HepG2 (cell line): Measurements from ENCODE around the gene LMF2. TPM values are rescaled to one million over a fixed set of nuclear protein-coding genes. Genes with fewer than 3 reads are reported as not detected.

Experiments
- ATAC-seq: fragments of 200-7000 bp; cut with Tn5 transposase; 3 replicates; pipeline ENCODE4 v1.9.1; 2020; ENCODE audit warnings: mild to moderate bottlenecking, moderate library complexity
- BruUV-seq: library from RNA; stranded (reverse); fragments of 400-500 nt; replicated peaks from 2 replicates; lab custom pipeline; 2021; lab: Mats Ljungman, UMichigan
- CTCF ChIA-PET: fragments of 300-600 bp; formaldehyde crosslinking; extraction: SDS; loops from one replicate; lab custom pipeline; 2021; ENCODE audit warnings: low total read pairs, inconsistent platforms, low intra/inter-chr PET ratio; lab: Yijun Ruan, JAX
- POLR2A ChIA-PET: fragments of 350-600 bp; sonication (Branson Sonifier 250); formaldehyde crosslinking; loops from one replicate; lab custom pipeline; 2020; ENCODE audit warnings: antibody characterized with exemption, inconsistent platforms; lab: Yijun Ruan, JAX
- DNase-seq: peaks from one replicate; pipeline ENCODE4 v3.0.0-alpha.2; 2015; ENCODE audit warnings: low spot score
- FAIRE-seq: peaks from 3 replicates; lab custom pipeline; 2011; peaks lifted over from hg19 to GRCh38; lab: Jason Lieb, UNC
- H2AFZ ChIP-seq: one replicate; pipeline ENCODE4 v1.6.1; 2011; ENCODE audit warnings: low read length, inconsistent platforms
- H3K27ac ChIP-seq: fragments of 300-600 bp; 3 replicates; pipeline ENCODE4 v1.8.0; 2011; ENCODE audit warnings: mixed run types, mild to moderate bottlenecking, mixed read lengths, low read length, inconsistent platforms; ENCODE audit not compliant: insufficient read depth; ENCODE audit errors: extremely low read length
- H3K27me3 ChIP-seq, 2 experiments: fragments of 200-600 bp in 1 of 2; 2 replicates in 1 of 2; 3 replicates in 1 of 2; pipeline versions ENCODE4 v1.6.0 to v1.8.0; 2011; ENCODE audit warnings: low read length in 2 of 2, mild to moderate bottlenecking in 2 of 2, moderate library complexity in 2 of 2, inconsistent platforms in 1 of 2; ENCODE audit not compliant: insufficient read depth in 2 of 2, control insufficient read depth in 1 of 2
- H3K36me3 ChIP-seq, 2 experiments: fragments of 200-600 bp in 1 of 2; replicated peaks in 1 of 2; 2 replicates in 1 of 2; 3 replicates in 1 of 2; pipeline versions ENCODE4 v1.5.1 to v1.8.0; 2011; ENCODE audit warnings: low read length in 2 of 2, inconsistent platforms in 1 of 2; ENCODE audit not compliant: insufficient read depth in 2 of 2, control insufficient read depth in 1 of 2
- H3K4me1 ChIP-seq: 2 replicates; pipeline ENCODE4 v1.5.1; 2012; ENCODE audit warnings: low read length, inconsistent platforms; ENCODE audit not compliant: insufficient read depth
- H3K4me2 ChIP-seq: 2 replicates; pipeline ENCODE4 v1.6.0; 2011; ENCODE audit warnings: low read depth, low read length, inconsistent platforms
- H3K4me3 ChIP-seq, 3 experiments: fragments of 200-600 bp in 1 of 3; sonication (generic), shearing (Covaris generic) in 1 of 3; replicated peaks in 1 of 3; 2 replicates each; pipeline ENCODE4 v1.5.1; 2011 to 2016; ENCODE audit warnings: low read length in 3 of 3, inconsistent platforms in 2 of 3, low read depth in 2 of 3, mild to moderate bottlenecking in 2 of 3, control low read depth in 1 of 3, mixed read lengths in 1 of 3; ENCODE audit not compliant: insufficient read depth in 1 of 3
- H3K79me2 ChIP-seq: one replicate; pipeline ENCODE4 v1.6.1; 2011; ENCODE audit warnings: low read length, inconsistent platforms; ENCODE audit not compliant: insufficient read depth
- H3K9ac ChIP-seq: 2 replicates; pipeline ENCODE4 v1.6.0; 2011; ENCODE audit warnings: mild to moderate bottlenecking, low read depth, low read length, inconsistent platforms; ENCODE audit not compliant: insufficient read depth
- H3K9me3 ChIP-seq: 2 replicates; pipeline ENCODE4 v1.5.1; 2012; ENCODE audit warnings: mild to moderate bottlenecking, low read length
- H4K20me1 ChIP-seq: 2 replicates; pipeline ENCODE4 v1.6.0; 2011; ENCODE audit warnings: inconsistent platforms, mild to moderate bottlenecking, low read length, moderate library complexity; ENCODE audit not compliant: insufficient read depth
- ADNP ChIP-seq: sonication (generic); formaldehyde crosslinking; IDR thresholded peaks from 2 replicates; pipeline ENCODE4 v1.4.0; 2020; ENCODE audit warnings: missing genetic modification reagents
- AKAP8 ChIP-seq: sonication (generic); formaldehyde crosslinking; IDR thresholded peaks from 2 replicates; pipeline ENCODE4 v1.5.1; 2020; ENCODE audit warnings: mild to moderate bottlenecking, missing genetic modification reagents
- GTF3A ChIP-seq: sonication (generic); formaldehyde crosslinking; conservative IDR thresholded peaks from 2 replicates; pipeline ENCODE4 v1.4.0; 2020; ENCODE audit warnings: mild to moderate bottlenecking, missing genetic modification reagents
- NKX3-1 ChIP-seq: sonication (generic); formaldehyde crosslinking; IDR thresholded peaks from 2 replicates; pipeline ENCODE4 v1.5.0; 2020; ENCODE audit warnings: missing genetic modification reagents
- PRMT3 ChIP-seq: sonication (generic); formaldehyde crosslinking; IDR thresholded peaks from 2 replicates; pipeline ENCODE4 v1.8.1; 2022; ENCODE audit warnings: low read depth, mild to moderate bottlenecking, moderate library complexity, missing genetic modification reagents, borderline replicate concordance
- SNAPC5 ChIP-seq: sonication (generic); formaldehyde crosslinking; IDR thresholded peaks from 2 replicates; pipeline ENCODE4 v1.8.1; 2023; ENCODE audit warnings: mild to moderate bottlenecking, missing genetic modification reagents, borderline replicate concordance
- ZFAT ChIP-seq: sonication (generic); formaldehyde crosslinking; conservative IDR thresholded peaks from 2 replicates; pipeline ENCODE4 v1.8.1; 2023; ENCODE audit warnings: missing genetic modification reagents, inconsistent platforms
- ZNF598 ChIP-seq: sonication (generic); formaldehyde crosslinking; IDR thresholded peaks from 2 replicates; pipeline ENCODE4 v1.5.1; 2020; ENCODE audit warnings: mild to moderate bottlenecking, missing genetic modification reagents, borderline replicate concordance
- WGBS: methylation state at CpG from one replicate; pipeline ENCODE4 v1.1.6; 2017; ENCODE audit warnings: low lambda C conversion rate; 5-methylcytosine and 5-hydroxymethylcytosine counted together
- in situ Hi-C: cut with HindIII; loops from 2 replicates; pipeline ENCODE4 v1.10.0; 2017; ENCODE audit warnings: low pct_unique_long_range_greater_than_20kb; ENCODE audit not compliant: extremely low pct_ligation_motif_present
- intact Hi-C: fragments of 100-400 bp; cut with micrococcal nuclease; formaldehyde crosslinking; loops from one replicate; pipeline ENCODE4 v1.10.0; 2022; ENCODE audit not compliant: unreplicated experiment
- polyA plus RNA-seq, 8 experiments: library from polyadenylated mRNA; depleted of rRNA in 3 of 8; stranded (reverse) in 7 of 8; unstranded in 1 of 8; fragments of >200 nt; fragmentation: Illumina TruSeq in 4 of 8; extraction: Trizol in 4 of 8; gene quantifications; 2 replicates each; pipeline versions ENCODE4 v1.2.1 to v1.2.3, GENCODE V29; 2011 to 2016; ENCODE audit warnings: low read depth in 4 of 8, missing spikeins in 1 of 8, mixed read lengths in 1 of 8; ENCODE audit not compliant: insufficient read depth in 1 of 8
- total RNA-seq, 5 experiments: library from RNA; depleted of rRNA; stranded (reverse); fragments of >200 nt; fragmentation: Illumina TruSeq; extraction: Trizol; gene quantifications; 2 replicates each; pipeline ENCODE4 v1.2.3, GENCODE V29; 2016; ENCODE audit warnings: low read depth in 1 of 5

LMF2 gene
- total and polyA plus RNA-seq, 2 of the 13 experiments (the other 11 are each of a cell fraction or from before 2014, with no cell fraction given) = 23.3 to 30.6 TPM

- TF ChIP-seq AKAP8 (CRISPR knock-in tag) (no peak), ZNF598 (no peak)
- TF ChIP-seq, all 625 proteins: peak for 0
Measured at GRCh38 chr22:50553310-50553709, 45.8 kb upstream of the LMF2 start (continued).

GRCh38 chr22:50551160-50551752 is 43.8 kb upstream of the LMF2 start:
- ChIA-PET POLR2A (interaction anchor here (1.3 to 2.4 kb wide), 3 partner anchors 10 to 26 kb away, joined by 4 to 11 read pairs (median 5); partner anchors contain the start of gene SCO2), CTCF (no interaction called here)
- no peak overlapping the region for H3K27ac ChIP-seq
- in situ Hi-C loops (no loop called here), intact Hi-C loops (no loop called here)
- ATAC-seq = no peak
- no peaks in the 10 kb centered on the region for H3K79me2 ChIP-seq
- no peaks in the 10 kb centered on the region for H3K36me3 ChIP-seq
- no peak overlapping the region for H3K9ac ChIP-seq
- no peaks in the 10 kb centered on the region for H4K20me1 ChIP-seq
- no peak overlapping the region for H3K4me2 ChIP-seq
- no peak for TF ChIP-seq GTF3A (CRISPR knock-in tag)
- TF ChIP-seq SNAPC5 (CRISPR knock-in tag) = no peak
- TF ChIP-seq ZFAT (CRISPR knock-in tag) = no peak
- TF ChIP-seq PRMT3 (CRISPR knock-in tag) = no peak
- no peak for TF ChIP-seq NKX3-1 (CRISPR knock-in tag)
- TF ChIP-seq ADNP = no peak
- TF ChIP-seq, all 625 proteins: peak for 0
- no peak overlapping the region for H3K4me3 ChIP-seq
- BruUV-seq = no TSS peak
- H2AFZ ChIP-seq = no peak overlapping the region
- no peaks in the 10 kb centered on the region for H3K9me3 ChIP-seq
- peaks cover 17% of the 10 kb centered on the region for H3K4me1 ChIP-seq
- WGBS = 52% methylated on average over 5 of the region's 11 CpGs
- peaks cover 1 to 16% of the 10 kb centered on the region in 2 experiments for H3K27me3 ChIP-seq
- no peak for FAIRE-seq
- DNase-seq = no peak
